ENCODE results near the gene ANXA8.
"Not testable (repeated sequence)": the region's sequence is repeated elsewhere in the genome, so short reads cannot be mapped to it uniquely, and the experiment has no call there.

GRCh38 chr10:47489630-47490029 lies 5.7 kb upstream of the ANXA8 start:
- TF ChIP-seq POLR2A (IDR thresholded peaks at IDR 0.05; ENCODE audit: insufficient read depth in 1 of 2, low read depth in 2 of 2, low read length in 2 of 2); EP300 (IDR thresholded peaks at IDR 0.05; ENCODE audit: low read depth in 2 of 2, low read length in 2 of 2); EP300 (CRISPR knock-in tag; IDR thresholded peaks at IDR 0.05; ENCODE audit: borderline replicate concordance); GABPB1 (CRISPR knock-in tag; IDR thresholded peaks at IDR 0.05); POLR2AphosphoS5 (IDR thresholded peaks at IDR 0.05; ENCODE audit: low read depth, low read length); HIVEP1 (CRISPR knock-in tag; IDR thresholded peaks at IDR 0.05); HNRNPUL1 (IDR thresholded peaks at IDR 0.05; ENCODE audit: low read depth, low read length): not testable (repeated sequence)
